Measurements from ENCODE around the gene PGAP2. TPM values are rescaled to one million over a fixed set of nuclear protein-coding genes. Genes with fewer than 3 reads are reported as not detected.
A peak's percentile ranks its signal among the peaks of the same experiment; 100 is the strongest.

PGAP2 gene
- total and polyA plus RNA-seq, 10 of the 15 experiments (the other 5 are each of a cell fraction or from before 2014, with no cell fraction given): 12.3 to 37.4 (median 31.9) TPM

- peak; percentile 52; the same call in 1 of the 2 replicates for TF ChIP-seq NKRF (conservative IDR thresholded peaks at IDR 0.05)
- no peak for TF ChIP-seq EZH2 (IDR thresholded peaks at IDR 0.05; ENCODE audit: borderline replicate concordance, control insufficient read depth, low read depth, low read length)
- TF ChIP-seq NFYB (IDR thresholded peaks at IDR 0.05; ENCODE audit: insufficient read depth, low read depth, low read length): no peak
- no peak for TF ChIP-seq BRCA1 (IDR thresholded peaks at IDR 0.05; ENCODE audit: low read depth, low read length)
- TF ChIP-seq POU2F2 (IDR thresholded peaks at IDR 0.05; ENCODE audit: borderline replicate concordance, low read depth, low read length): no peak
- TF ChIP-seq SP1 (IDR thresholded peaks at IDR 0.05; ENCODE audit: low read depth, low read length): peak; percentile 29
- no peak for TF ChIP-seq ZSCAN29 (IDR thresholded peaks at IDR 0.05)
- peak; percentile 66; the same call in 1 of the 2 replicates for TF ChIP-seq PML (IDR thresholded peaks at IDR 0.05; ENCODE audit: low read length)
- TF ChIP-seq ATF7 (IDR thresholded peaks at IDR 0.05; ENCODE audit: low read depth): peak; percentile 78
- TF ChIP-seq BCL3 (IDR thresholded peaks at IDR 0.05; ENCODE audit: borderline replicate concordance, insufficient read depth, low read depth, low read length, poor library complexity, severe bottlenecking): no peak
- TF ChIP-seq ZBTB40 (IDR thresholded peaks at IDR 0.05; ENCODE audit: borderline replicate concordance): peak; percentile 52; the same call in 1 of the 2 replicates
- TF ChIP-seq GATAD2B (conservative IDR thresholded peaks at IDR 0.05; ENCODE audit: low read depth): peak; percentile 95; the same call in 1 of the 2 replicates
- TF ChIP-seq PAX8 (IDR thresholded peaks at IDR 0.05): no peak
- no peak for TF ChIP-seq HDAC2 (IDR thresholded peaks at IDR 0.05)
- no peak for TF ChIP-seq USF1 (IDR thresholded peaks at IDR 0.05; ENCODE audit: borderline replicate concordance, extremely low read length, insufficient read depth, low read depth, low read length)
- TF ChIP-seq SMAD1 (IDR thresholded peaks at IDR 0.05; ENCODE audit: low read depth, partially characterized antibody): no peak
- TF ChIP-seq MYB (IDR thresholded peaks at IDR 0.05; ENCODE audit: borderline replicate concordance, low read depth, low read length): no peak
- peak; percentile 41; the same call in 1 of the 2 replicates for TF ChIP-seq MTA2 (IDR thresholded peaks at IDR 0.05; ENCODE audit: low read depth)
- no peak for TF ChIP-seq KLF5 (IDR thresholded peaks at IDR 0.05; ENCODE audit: partially characterized antibody)
- TF ChIP-seq NFYA (IDR thresholded peaks at IDR 0.05; ENCODE audit: borderline replicate concordance, low read depth, low read length): no peak
Measured at GRCh38 chr11:3841426-3842350, 33.3 kb downstream of the PGAP2 start (continued).

All from GM12878 (cell line).